Naive thymus-derived CD8-positive, alpha-beta T cell (primary cell): ENCODE results near the gene NFYB. TPM values are rescaled to one million over a fixed set of nuclear protein-coding genes. Genes with fewer than 3 reads are reported as not detected.
A peak's percentile ranks its signal among the peaks of the same experiment; 100 is the strongest.

Experiments
- ATAC-seq, 2 donors: fragments of 150-1000 bp; cut with Tn5 transposase in 1 of 2; sonication (Bioruptor Pico), chemical (Tn5 transposase) in 1 of 2; 1 replicate in 1 of 2; 2 replicates in 1 of 2; pipeline ENCODE4 v1.10.0; 2021; ENCODE audit warnings: mild to moderate bottlenecking in 2 of 2, moderate library complexity in 2 of 2
- POLR2A ChIA-PET: fragments of 350-600 bp; sonication (Branson Sonifier 250); formaldehyde crosslinking; loops from one replicate; lab custom pipeline; 2021; ENCODE audit warnings: antibody characterized with exemption; lab: Charles Lee
- DNase-seq, 10 donors: peaks; one replicate each; pipeline versions ENCODE4 v3.0.0 to v3.0.0-alpha.2; 2020 to 2022
- H3K27ac Mint-ChIP-seq, 10 donors: one replicate each; pipeline ENCODE4 v1.8.0; 2020 to 2022; ENCODE audit warnings: mild to moderate bottlenecking in 10 of 10, mixed read lengths in 10 of 10, moderate library complexity in 4 of 10, inconsistent platforms in 1 of 10
- H3K27me3 Mint-ChIP-seq, 5 donors: one replicate each; pipeline ENCODE4 v1.8.0; 2021 to 2022; ENCODE audit warnings: mixed read lengths in 5 of 5
- H3K36me3 Mint-ChIP-seq, 3 donors: one replicate each; pipeline ENCODE4 v1.8.0; 2020 to 2022; ENCODE audit warnings: mixed read lengths in 3 of 3, mild to moderate bottlenecking in 2 of 3, inconsistent platforms in 1 of 3
- H3K4me1 Mint-ChIP-seq, 4 donors: one replicate each; pipeline ENCODE4 v1.8.0; 2021 to 2022; ENCODE audit warnings: mixed read lengths in 4 of 4
- H3K4me3 Mint-ChIP-seq, 10 donors: one replicate each; pipeline ENCODE4 v1.8.0; 2020 to 2022; ENCODE audit warnings: mild to moderate bottlenecking in 10 of 10, mixed read lengths in 10 of 10, moderate library complexity in 6 of 10, inconsistent platforms in 1 of 10
- H3K9me3 Mint-ChIP-seq, 9 donors: one replicate each; pipeline ENCODE4 v1.8.0; 2020 to 2022; ENCODE audit warnings: mixed read lengths in 9 of 9, mild to moderate bottlenecking in 3 of 9, inconsistent platforms in 1 of 9, moderate library complexity in 1 of 9
- polyA plus RNA-seq, 3 donors: library from polyadenylated mRNA; unstranded; fragments of 300-500 nt; fragmentation: Illumina TruSeq; gene quantifications; one replicate each; pipeline ENCODE4 v1.2.3, GENCODE V29; 2021
- total RNA-seq, 8 experiments: library from RNA in 2 of 8; stranded (reverse) in 2 of 8; gene quantifications; one replicate each; pipeline ENCODE4 v1.2.3 and lab custom pipeline; 2021 to 2026

The NFYB gene
- total and polyA plus RNA-seq, 5 experiments from 2014 or later, result 22.7 to 38.8 (median 26.4) TPM

- no peak for ATAC-seq
- Mint-ChIP-seq H3K27ac (no peak overlapping the region), H3K27me3 (peaks cover 0 to 6% (median 4%) of the 10 kb centered on the region in 5 donors), H3K9me3 (no peaks in the 10 kb centered on the region), H3K4me3 (no peak overlapping the region), H3K4me1 (peaks cover 5 to 11% (median 9%) of the 10 kb centered on the region in 4 donors), H3K36me3 (no peaks in the 10 kb centered on the region)
- POLR2A ChIA-PET, result no interaction called here
- no peak for DNase-seq
Observed at GRCh38 chr12:104152685-104153241, 14.8 kb upstream of the NFYB start.

DNA sequence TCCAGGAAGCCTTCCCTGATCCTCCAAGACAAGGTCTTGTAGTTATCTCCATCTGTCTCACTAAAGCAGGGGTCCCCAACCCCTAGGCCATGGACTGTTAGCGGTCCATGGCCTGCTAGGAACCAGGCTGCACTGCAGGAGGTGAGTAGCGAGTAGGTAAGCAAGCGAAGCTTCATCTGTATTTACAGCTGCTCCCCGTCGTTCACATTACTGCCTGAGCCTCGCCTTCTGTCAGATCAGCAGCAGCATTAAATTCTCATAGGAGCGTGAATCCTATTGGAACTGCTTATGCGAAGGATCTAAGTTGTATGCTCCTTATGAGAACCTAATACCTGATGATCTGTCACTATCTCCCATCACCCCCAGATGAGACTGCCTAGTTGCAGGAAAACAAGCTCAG is 12.4 kb upstream of the NFYB start:
- peaks cover 7 to 11% (median 9%) of the 10 kb centered on the region in 4 donors for H3K4me1 Mint-ChIP-seq

DNA sequence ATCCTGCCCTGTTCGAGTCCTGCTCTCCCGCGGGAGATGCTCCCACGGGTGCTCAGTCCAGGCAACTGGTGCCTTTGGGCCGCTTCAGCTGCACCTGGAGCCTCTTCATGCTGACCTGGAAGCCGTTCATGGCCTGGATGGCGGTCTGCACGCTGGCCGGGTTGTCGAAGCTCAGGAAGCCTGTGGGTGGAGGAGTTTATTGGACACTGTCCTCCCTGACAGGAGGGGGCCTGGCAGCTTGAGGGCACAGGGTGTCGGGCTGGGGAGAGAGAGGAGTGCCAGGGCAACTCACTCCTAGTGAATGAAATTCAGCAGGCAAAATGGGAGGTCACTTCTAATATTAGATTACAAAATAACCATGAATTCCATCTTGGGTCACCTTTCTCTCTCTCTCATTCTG is 9.3 kb upstream of the NFYB start:
- no peak for ATAC-seq
- no peaks in the 10 kb centered on the region for H3K36me3 Mint-ChIP-seq
- peaks cover 0 to 2% (median 0%) of the 10 kb centered on the region in 4 donors for H3K4me1 Mint-ChIP-seq
- H3K9me3 Mint-ChIP-seq, result peaks cover 0 to 7% (median 0%) of the 10 kb centered on the region in 9 donors
- no peak for DNase-seq
- no peak overlapping the region for H3K4me3 Mint-ChIP-seq
- H3K27me3 Mint-ChIP-seq, result peaks cover 0 to 6% (median 4%) of the 10 kb centered on the region in 5 donors
- POLR2A ChIA-PET, result no interaction called here
- H3K27ac Mint-ChIP-seq, result no peak overlapping the region

More for the DNA sequence above, 12.4 kb upstream of the NFYB start:
- ATAC-seq (no peak), DNase-seq (no peak)
- POLR2A ChIA-PET, result no interaction called here
- no peak overlapping the region for H3K27ac Mint-ChIP-seq
- H3K27me3 Mint-ChIP-seq, result peaks cover 0 to 6% (median 4%) of the 10 kb centered on the region in 5 donors
- H3K4me3 Mint-ChIP-seq, result no peak overlapping the region
- H3K9me3 Mint-ChIP-seq, result peaks cover 0 to 3% (median 0%) of the 10 kb centered on the region in 9 donors
- no peaks in the 10 kb centered on the region for H3K36me3 Mint-ChIP-seq

DNA sequence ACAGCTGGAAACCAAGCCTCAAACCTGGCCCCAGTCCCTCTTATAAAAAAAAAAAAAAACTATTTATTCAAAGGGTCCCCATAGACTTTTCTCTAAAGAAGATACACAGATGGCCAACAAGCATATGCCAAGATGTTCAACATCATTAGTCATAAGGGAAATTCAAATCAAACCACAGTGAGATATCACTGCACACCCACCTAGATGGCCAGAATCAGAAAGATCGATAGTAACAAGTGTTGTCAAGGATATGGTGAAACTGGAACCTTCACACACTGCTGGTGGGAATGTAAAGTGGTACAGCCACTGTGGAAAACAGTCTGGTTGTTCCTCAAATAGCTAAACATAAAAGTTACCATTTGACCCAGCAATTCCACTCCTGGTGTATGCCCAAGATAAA is 5.9 kb upstream of the NFYB start:
- Mint-ChIP-seq H3K9me3 (peaks cover 0 to 7% (median 0%) of the 10 kb centered on the region in 9 donors), H3K4me3 (no peak overlapping the region), H3K27me3 (peaks cover 0 to 6% (median 0%) of the 10 kb centered on the region in 5 donors), H3K27ac (no peak overlapping the region), H3K36me3 (no peaks in the 10 kb centered on the region), H3K4me1 (peaks cover 0 to 2% (median under 1%) of the 10 kb centered on the region in 4 donors)
- DNase-seq (no peak), ATAC-seq (no peak)
- POLR2A ChIA-PET, result no interaction called here

GRCh38 chr12:104143002-104143401 is 5.0 kb upstream of the NFYB start:
- H3K4me1 Mint-ChIP-seq, result peaks cover 0 to 6% (median under 1%) of the 10 kb centered on the region in 4 donors
- peaks cover 0 to 7% (median 0%) of the 10 kb centered on the region in 9 donors for H3K9me3 Mint-ChIP-seq
- H3K27me3 Mint-ChIP-seq, result peaks cover 0 to 1% (median 0%) of the 10 kb centered on the region in 5 donors
- no peak overlapping the region for H3K4me3 Mint-ChIP-seq
- no peaks in the 10 kb centered on the region for H3K36me3 Mint-ChIP-seq
- DNase-seq (no peak), ATAC-seq (no peak)
- POLR2A ChIA-PET, result no interaction called here
- no peak overlapping the region for H3K27ac Mint-ChIP-seq

DNA sequence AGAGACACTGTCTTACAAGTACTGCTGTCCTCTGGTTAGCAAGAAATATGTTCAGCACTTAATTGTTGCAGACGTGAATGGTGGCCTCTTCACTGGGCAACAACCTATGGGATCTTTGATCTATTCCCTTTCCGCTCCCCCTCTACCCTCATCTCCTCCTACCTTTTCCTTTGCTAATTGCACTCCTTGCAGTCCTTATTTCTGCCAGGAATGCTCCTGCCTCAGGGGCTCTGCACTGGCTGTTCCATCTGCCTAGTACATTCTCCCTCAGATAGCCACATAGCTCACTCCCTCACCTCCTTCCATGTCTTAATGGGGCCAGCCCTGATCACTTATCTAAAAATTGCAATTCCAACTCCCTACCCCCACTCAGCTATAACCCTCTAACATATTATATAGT is 4.5 kb upstream of the NFYB start:
- H3K36me3 Mint-ChIP-seq, result no peaks in the 10 kb centered on the region
- POLR2A ChIA-PET, result no interaction called here
- H3K27ac Mint-ChIP-seq, result peak overlapping the region in 1 of 10 donors; percentile 15
- DNase-seq, result no peak
- ATAC-seq, result no peak
- peaks cover 0 to 7% (median 0%) of the 10 kb centered on the region in 9 donors for H3K9me3 Mint-ChIP-seq
- no peak overlapping the region for H3K4me3 Mint-ChIP-seq
- peaks cover 0 to 6% (median under 1%) of the 10 kb centered on the region in 4 donors for H3K4me1 Mint-ChIP-seq
- peaks cover 0 to 1% (median 0%) of the 10 kb centered on the region in 5 donors for H3K27me3 Mint-ChIP-seq

- Mint-ChIP-seq H3K27me3 (no peaks in the 10 kb centered on the region), H3K36me3 (no peaks in the 10 kb centered on the region), H3K27ac (peak overlapping the region in 9 of 10 donors; percentile 12 to 84 (median 43)), H3K4me3 (peak overlapping the region; percentile 52 to 86 (median 67)), H3K9me3 (no peaks in the 10 kb centered on the region), H3K4me1 (peaks cover 4 to 15% (median 7%) of the 10 kb centered on the region in 4 donors)
- ATAC-seq, result no peak
- POLR2A ChIA-PET, result interaction anchor here (0.6 to 3.2 kb wide), 10 partner anchors 30 to 1098 kb away, joined by 3 to 29 read pairs (median 7); partner anchors contain the start of genes APPL2, HSP90B1, NT5DC3 and TDG
- peak in 1 of 10 donors; percentile 3 for DNase-seq
Observed at GRCh38 chr12:104138797-104139152, 765 bp upstream of the NFYB start.

- Mint-ChIP-seq H3K4me1 (peaks cover 9 to 20% (median 12%) of the 10 kb centered on the region in 4 donors), H3K27ac (peak overlapping the region; percentile 51 to 96 (median 92)), H3K4me3 (peak overlapping the region; percentile 72 to 94 (median 90)), H3K36me3 (peaks cover 0 to 5% (median 0%) of the 10 kb centered on the region in 3 donors), H3K9me3 (no peaks in the 10 kb centered on the region), H3K27me3 (no peaks in the 10 kb centered on the region)
- ATAC-seq (peak; percentile 25 to 28), DNase-seq (peak; percentile 12 to 70 (median 42))
- POLR2A ChIA-PET, result interaction anchor here (0.5 to 3.2 kb wide), 15 partner anchors 12 to 1099 kb away, joined by 3 to 29 read pairs (median 6); partner anchors contain the start of genes APPL2, HCFC2, HSP90B1 and NT5DC3
Observed at GRCh38 chr12:104137001-104137901, 759 bp downstream of the NFYB start.

GRCh38 chr12:104136577-104136976 is 1.4 kb downstream of the NFYB start:
- no peaks in the 10 kb centered on the region for H3K9me3 Mint-ChIP-seq
- H3K27me3 Mint-ChIP-seq, result no peaks in the 10 kb centered on the region
- ATAC-seq (no peak), DNase-seq (no peak)
- H3K4me3 Mint-ChIP-seq, result peak overlapping the region; percentile 72 to 94 (median 90)
- H3K4me1 Mint-ChIP-seq, result peaks cover 12 to 24% (median 16%) of the 10 kb centered on the region in 4 donors
- peak overlapping the region in 9 of 10 donors; percentile 75 to 96 (median 92) for H3K27ac Mint-ChIP-seq
- POLR2A ChIA-PET, result interaction anchor here (0.5 to 3.2 kb wide), 6 partner anchors 72 to 420 kb away, joined by 3 to 29 read pairs (median 8); partner anchors contain the start of genes HCFC2, HSP90B1 and TDG
- H3K36me3 Mint-ChIP-seq, result peaks cover 0 to 8% (median 0%) of the 10 kb centered on the region in 3 donors

- Mint-ChIP-seq H3K9me3 (no peaks in the 10 kb centered on the region), H3K27me3 (no peaks in the 10 kb centered on the region), H3K4me1 (peaks cover 17 to 35% (median 25%) of the 10 kb centered on the region in 4 donors), H3K36me3 (peaks cover 0 to 20% (median 2%) of the 10 kb centered on the region in 3 donors), H3K27ac (no peak overlapping the region), H3K4me3 (no peak overlapping the region)
- POLR2A ChIA-PET, result interaction anchor here (0.6 kb wide), 1 partner anchor 975 kb away, joined by 5 read pairs; no protein-coding TSS in a partner anchor
- DNase-seq (no peak), ATAC-seq (no peak)
Observed at GRCh38 chr12:104134882-104135281, 3.1 kb downstream of the NFYB start.

DNA sequence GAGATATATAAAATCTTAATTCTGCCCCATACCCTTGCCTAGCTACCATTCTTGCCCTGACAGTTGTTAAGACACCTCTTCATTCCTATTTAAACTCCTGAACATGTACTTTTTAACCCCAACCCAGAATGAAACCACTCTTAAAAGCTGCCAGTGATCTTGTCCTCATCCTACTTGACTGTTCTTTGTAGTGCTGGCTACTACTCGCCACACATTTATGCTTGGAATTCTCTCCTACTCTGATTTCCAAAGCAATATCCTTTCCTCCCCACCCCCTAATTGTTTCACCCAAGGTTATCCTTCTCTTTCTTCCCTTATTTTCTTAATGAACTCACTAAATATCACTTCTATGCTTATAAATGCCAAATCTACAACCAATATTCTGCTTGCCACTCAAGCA is 4.1 kb downstream of the NFYB start:
- DNase-seq (no peak), ATAC-seq (no peak)
- H3K27me3 Mint-ChIP-seq, result no peaks in the 10 kb centered on the region
- no peaks in the 10 kb centered on the region for H3K9me3 Mint-ChIP-seq
- POLR2A ChIA-PET, result interaction anchor here (1.6 kb wide), 1 partner anchor 204 kb away, joined by 6 read pairs; the partner anchor contains the start of gene HSP90B1
- H3K4me3 Mint-ChIP-seq, result no peak overlapping the region
- no peak overlapping the region for H3K27ac Mint-ChIP-seq
- peaks cover 17 to 40% (median 26%) of the 10 kb centered on the region in 4 donors for H3K4me1 Mint-ChIP-seq
- H3K36me3 Mint-ChIP-seq, result peaks cover 0 to 30% (median 2%) of the 10 kb centered on the region in 3 donors

DNA sequence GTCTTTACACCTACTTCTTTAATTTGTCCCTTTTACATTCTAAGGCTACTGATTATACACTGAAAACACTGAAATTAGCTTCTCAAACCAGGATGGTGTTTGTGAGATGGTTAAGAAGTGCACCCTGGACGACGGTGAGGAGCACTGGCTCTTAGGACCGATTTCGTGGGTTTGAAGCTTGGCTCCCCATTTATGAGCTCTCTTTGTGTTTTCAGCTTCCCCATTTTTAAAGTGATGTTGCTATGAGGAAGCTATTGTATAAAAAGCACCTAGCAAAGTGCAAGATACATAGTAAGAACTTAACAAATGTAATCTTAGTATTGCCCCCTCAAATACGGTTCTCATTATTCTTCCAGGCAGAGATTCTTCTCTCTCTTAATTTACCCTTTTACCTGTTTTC is 4.7 kb downstream of the NFYB start:
- POLR2A ChIA-PET, result interaction anchor here (1.6 kb wide), 1 partner anchor 203 kb away, joined by 6 read pairs; the partner anchor contains the start of gene HSP90B1

More for the DNA sequence above, 4.7 kb downstream of the NFYB start:
- H3K4me1 Mint-ChIP-seq, result peaks cover 17 to 38% (median 27%) of the 10 kb centered on the region in 4 donors
- H3K27me3 Mint-ChIP-seq, result no peaks in the 10 kb centered on the region
- no peak for DNase-seq
- H3K27ac Mint-ChIP-seq, result no peak overlapping the region
- ATAC-seq, result no peak
- H3K9me3 Mint-ChIP-seq, result no peaks in the 10 kb centered on the region
- peaks cover 0 to 33% (median 2%) of the 10 kb centered on the region in 3 donors for H3K36me3 Mint-ChIP-seq
- H3K4me3 Mint-ChIP-seq, result no peak overlapping the region
